ENCODE results near the gene KIF26A.
"Not testable (repeated sequence)": the region's sequence is repeated elsewhere in the genome, so short reads cannot be mapped to it uniquely, and the experiment has no call there.

The KIF26A gene

DNA sequence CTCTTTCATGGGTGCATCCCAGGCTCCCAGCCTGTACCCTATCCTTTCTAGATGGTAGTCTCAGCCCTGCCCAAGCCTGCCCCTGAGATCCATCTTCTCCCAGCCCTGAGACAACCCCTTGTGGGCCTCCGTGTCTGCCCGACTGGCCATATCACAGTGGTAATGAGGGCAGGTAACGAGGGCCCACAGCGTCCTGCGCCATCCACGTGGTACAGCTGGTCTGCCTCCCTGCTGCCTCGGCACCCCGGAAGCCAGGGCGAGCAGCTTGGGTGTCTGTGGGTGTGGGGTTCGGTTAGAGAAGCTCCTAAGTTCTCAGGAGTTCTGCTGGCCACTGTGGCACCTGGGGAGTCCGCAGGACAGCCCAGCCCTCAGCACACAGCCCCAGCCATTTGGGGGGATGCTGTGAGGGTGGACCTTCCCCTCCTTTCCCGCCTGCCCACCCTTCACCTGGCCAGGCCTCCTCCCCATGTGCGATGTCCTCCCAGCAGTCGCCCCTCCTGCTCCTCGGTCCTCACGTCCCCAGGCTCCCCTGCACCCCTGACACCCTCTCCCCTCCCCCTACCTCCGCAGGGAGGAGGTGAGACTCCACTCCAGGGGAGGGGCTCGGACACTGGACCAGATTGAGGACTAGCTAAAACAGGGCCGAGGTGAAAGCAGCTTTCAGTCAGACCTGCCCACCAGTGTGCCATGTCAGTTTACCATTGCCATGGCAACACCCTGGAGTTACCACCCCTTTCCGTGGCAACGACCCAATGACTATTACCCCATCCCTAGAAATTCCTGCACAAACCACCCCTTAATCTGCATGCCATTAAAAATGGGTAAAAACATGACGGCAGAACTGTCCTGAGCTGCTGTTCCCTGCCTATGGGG is 69.0 kb downstream of the KIF26A start:
- DNase-seq (ENCODE audit: low read depth, low spot score) = no peak

DNA sequence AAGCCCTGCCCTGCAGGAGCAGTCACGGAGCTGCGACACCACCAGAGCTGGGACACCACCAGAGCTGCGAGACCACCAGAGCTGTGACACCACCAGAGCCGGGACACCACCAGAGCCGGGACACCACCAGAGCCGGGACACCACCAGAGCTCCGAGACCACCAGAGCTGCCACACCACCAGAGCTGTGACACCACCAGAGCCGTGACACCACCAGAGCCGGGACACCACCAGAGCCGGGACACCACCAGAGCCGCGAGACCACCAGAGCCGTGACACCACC is 69.6 kb downstream of the KIF26A start:
- not testable (repeated sequence) for DNase-seq (ENCODE audit: low read depth, low spot score)

DNA sequence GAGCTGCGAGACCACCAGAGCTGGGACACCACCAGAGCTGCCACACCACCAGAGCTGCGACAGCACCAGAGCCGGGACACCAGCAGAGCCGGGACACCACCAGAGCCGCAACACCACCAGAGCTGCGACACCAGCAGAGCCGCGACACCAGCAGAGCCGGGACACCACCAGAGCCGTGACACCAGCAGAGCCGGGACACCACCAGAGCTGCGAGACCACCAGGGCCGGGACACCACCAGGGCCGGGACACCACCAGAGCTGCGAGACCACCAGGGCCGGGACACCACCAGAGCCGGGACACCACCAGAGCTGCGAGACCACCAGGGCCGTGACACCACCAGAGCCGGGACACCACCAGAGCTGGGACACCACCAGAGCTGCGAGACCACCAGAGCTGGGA is 69.9 kb downstream of the KIF26A start:
- DNase-seq (ENCODE audit: low read depth, low spot score) = not testable (repeated sequence)

DNA sequence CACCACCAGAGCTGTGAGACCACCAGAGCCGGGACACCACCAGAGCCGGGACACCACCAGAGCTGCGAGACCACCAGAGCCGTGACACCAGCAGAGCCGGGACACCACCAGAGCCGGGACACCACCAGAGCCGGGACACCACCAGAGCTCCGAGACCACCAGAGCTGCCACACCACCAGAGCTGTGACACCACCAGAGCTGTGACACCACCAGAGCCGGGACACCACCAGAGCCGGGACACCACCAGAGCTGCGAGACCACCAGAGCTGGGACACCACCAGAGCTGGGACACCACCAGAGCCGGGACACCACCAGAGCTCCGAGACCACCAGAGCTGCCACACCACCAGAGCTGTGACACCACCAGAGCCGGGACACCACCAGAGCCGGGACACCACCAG is 70.7 kb downstream of the KIF26A start:
- DNase-seq (ENCODE audit: low read depth, low spot score) = not testable (repeated sequence)

DNA sequence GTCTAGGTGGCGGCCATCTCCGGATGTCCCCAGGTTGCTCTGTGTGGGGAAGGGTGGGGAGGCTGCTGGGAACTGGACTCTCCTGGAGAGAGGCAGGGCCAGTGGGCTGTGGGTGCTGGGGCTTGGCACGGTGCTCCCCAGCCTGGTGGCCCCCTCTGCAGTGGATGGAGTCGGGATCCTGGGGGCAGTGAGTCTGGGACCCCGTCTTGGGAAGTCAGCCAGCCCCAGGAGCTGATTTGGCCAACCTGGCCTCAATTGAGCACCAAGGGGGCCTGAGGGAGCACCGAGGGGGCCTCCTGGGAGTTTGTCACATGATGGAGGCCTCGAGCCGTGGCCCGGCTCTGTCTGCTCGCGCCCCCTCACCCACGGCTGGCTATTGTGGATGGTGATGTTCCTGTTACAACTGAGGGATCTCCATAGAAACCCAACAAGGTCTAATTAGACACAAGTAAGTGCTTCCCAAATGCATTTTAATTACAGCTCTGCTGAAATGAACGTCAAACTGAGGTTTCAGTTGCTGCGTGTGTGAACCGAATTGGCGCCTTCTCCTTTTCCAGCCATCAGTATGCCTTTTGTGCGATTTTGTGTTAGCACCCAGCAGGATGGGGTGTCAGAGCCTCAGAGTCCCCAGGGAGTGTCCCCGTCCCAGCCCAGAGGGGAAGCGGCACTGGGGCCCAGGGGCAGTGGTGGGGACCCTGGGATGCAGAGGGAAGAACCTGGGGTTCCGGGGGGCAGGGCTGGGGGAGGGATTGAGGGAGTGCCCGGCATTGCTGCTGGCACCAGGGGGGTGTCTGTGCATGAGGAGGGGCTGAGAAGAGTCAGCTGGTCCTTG is 71.8 kb downstream of the KIF26A start:
- no peak for DNase-seq (ENCODE audit: low read depth, low spot score)

DNA sequence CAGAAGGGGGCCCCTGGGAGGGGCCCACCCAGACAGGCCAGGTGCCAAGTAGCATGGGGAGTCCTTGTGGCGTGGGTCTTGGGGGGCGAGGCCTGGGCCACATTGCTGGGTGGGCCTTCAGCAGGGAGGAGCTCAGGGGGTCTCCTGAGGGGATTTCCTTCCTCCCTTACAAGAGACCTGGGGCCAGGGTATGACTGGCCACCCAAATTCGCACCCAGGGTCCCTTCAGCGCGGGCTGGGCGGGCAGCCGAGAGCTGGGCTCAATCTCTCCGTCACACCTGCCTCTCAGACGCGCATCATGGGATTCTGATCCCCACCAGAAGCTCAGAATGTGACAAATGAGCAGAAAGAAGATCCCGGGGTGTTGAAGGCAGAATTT is 72.4 kb downstream of the KIF26A start:
- DNase-seq (ENCODE audit: low read depth, low spot score) = no peak

DNA sequence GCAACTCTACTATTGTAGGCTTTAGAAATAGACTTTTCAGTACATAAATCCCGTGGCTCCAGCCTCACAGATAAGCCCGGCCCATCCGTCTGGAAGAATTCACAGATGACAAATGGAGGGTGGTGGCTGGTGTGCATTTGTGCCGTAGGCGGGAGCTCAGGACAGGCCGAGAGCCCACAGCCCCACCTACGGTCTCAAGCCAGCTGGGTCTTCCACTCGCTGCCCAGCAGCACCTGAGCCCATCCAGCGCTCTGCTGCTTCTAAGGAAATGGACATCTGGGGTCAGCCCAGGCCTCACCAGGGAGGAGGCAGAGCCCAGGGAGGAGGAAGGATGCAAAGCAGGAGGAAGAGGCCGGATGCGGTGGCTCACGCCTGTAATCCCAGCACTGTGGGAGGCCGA is 72.8 kb downstream of the KIF26A start:
- no peak for DNase-seq (ENCODE audit: low read depth, low spot score)

DNA sequence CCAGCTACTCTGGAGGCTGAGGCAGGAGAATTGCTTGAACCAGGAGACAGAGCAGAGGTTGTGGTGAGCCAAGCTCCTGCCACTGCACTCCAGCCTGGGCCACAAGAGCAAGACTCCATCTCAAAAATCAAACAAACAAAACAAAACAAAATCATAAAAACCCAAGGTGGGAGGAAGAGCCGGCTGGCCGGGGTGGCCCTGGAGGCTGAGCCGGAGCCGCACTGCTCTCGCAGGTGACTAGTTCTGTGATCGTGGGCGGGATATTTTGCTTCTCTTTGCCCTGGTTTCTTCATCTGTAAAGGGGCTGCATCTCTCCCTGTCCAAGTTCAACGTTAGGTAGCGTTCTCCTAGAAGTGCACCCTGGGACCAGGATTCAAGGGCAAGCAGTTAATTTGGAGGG is 73.4 kb downstream of the KIF26A start:
- no peak for DNase-seq (ENCODE audit: low read depth, low spot score)

DNA sequence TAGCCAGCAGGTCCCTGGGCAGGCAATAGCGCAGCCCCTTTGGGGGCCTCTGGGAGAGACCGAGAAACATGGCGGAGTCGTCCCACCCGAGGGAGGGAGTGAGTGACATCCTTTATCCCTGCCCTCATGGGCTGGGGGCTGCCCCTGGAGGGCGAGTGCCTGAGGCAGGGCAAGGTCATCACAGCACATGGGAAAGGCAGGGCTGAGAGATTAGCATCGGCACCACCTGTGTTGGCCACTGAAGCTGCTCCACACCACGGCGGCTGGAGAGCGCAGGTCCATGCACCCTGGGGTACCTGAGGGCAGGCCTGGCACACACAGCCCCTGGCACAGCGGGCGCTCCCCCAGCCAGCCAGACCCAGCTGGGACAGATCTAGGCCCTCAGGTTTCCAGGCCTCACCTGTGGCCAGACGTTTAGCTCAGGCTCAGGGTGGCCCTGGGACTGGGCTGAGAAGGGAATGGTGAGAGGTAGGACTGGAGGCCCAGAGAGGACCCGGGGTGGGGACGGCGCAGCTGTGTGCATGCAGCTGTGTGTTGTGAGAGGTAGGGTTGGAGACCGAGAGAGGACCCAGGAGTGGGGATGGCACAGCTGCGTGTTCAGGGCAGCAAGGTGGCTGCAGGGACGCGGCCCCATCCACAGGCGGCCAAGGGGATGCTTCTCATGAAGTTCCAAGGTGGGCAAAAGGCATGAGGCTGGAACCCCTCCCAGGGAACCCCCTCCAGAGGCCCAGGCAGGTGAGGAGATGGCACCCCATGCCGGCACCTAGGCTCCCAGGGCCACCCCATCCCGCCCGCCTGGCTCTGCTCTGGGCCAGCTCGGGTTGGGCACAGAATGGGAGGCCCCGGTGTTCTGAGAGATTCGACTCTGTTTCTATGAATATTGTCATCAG is 74.1 kb downstream of the KIF26A start:
- no peak for DNase-seq (ENCODE audit: low read depth, low spot score)

DNA sequence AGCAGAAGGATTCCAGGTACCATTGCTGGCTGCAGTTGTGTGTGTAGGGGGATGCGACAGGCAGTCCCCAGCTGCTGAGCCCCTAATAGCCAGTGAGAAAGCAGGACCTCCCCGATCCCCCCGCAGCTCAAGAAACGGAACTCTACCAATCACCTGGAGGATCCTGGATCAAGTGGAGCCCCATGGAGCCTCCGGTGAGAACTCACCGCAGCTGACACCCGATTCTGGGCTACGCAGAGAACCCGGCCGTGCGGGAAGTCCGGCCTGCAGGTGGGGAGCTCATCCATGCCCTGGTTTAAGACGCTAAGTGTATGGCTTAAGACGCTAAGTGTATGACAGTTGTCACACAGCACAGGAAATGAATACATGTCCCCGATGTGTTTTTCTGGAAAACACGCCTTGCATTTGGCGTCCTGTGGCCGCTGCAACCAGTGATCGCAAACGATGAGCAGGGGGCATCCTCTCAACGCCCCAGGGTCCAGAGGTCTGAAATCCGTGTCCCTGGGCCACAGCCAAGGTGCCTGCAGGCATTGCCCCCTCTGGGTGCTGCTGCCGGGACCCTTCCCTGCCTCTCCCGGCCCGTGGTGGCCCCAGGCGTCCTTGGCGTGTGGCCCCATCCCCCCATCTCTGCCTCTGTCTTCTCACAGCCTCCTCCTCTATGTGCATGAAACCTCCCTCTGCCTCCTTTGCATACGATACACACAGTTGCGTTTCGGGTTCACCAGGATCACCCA is 75.1 kb downstream of the KIF26A start:
- no peak for DNase-seq (ENCODE audit: low read depth, low spot score)

DNA sequence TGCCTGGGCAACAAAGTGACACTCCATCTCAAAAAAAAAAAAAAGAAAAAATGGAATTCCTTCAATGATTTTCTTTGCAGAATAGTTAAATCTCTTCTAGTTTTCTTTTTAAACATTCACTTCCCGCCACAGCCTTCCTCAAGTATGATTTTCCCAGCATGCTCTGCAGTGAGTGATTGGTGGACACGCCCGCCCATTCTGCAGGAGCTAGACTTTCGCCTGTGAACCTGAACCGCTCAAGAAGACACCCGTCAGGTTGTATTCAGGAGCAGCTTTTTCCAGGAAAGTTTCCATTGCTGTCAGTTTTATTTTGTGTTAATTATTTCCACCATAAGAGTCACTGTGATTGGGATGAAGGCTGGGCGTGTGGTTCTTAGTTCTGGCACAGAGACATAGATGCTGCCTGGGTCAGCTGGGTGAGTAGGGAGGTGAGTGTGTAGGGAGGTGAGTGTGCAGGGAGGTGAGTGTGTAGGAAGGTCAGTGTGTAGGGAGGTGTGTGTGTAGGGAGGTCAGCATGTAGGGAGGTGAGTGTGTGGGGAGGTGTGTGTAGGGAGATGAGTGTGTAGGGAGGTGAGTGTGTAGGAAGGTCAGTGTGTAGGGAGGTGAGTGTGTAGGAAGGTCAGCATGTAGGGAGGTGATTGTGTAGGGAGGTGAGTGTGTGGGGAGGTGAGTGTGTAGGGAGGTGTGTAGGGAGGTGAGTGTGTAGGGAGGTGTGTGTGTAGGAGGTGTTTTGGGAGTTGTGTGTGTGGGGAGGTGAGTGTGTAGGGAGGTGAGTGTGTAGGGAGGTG is 76.2 kb downstream of the KIF26A start:
- no peak for DNase-seq (ENCODE audit: low read depth, low spot score)

DNA sequence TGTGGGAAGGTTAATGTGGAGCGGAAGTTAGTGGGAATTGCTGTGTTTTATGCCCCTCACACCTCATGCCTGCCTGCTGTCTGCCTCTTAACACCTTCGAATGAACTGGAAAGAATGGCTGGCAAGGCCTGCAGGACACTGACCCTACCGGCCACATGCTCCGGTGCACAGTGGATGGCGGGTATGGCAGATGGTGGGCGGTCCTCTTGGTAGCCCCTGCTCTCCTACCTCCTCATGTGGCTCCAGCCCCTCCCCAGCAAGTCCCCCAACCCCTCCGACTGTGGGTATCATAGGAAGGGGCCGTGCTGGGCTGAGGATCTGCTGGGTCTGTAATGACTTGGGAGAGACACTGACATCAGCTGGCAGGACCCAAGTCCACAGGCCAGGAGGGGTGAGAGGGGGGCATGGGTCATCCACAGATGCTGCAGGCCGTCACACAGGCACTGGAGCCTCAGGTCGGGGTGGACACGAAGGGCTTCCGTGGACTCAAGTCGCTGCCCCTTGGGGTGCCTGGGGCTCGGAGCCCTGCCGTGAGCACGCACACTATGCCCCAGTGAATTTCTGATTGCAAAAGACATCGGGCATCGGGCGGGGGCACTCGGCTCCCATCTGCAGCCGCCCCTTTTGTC is 77.4 kb downstream of the KIF26A start:
- no peak for DNase-seq (ENCODE audit: low read depth, low spot score)

DNA sequence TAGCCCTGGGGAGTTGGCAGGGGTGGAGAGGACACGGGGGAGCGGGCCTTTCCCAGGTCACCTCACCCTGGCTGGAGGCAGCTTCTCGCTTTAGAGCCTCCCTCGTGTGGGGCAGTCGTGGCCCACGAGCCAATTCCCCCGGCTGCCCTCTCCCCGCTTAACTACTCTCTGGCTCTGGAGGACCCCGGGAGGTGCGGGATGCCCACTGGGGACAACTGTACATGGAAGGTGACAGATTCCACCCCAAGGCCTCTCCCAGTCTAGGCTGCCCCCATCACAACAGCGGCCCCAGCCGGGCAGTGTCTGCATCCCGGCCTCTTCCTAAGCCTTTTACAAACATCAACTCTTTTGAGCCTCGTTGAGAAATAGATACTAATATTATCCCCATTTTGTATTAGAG is 78.1 kb downstream of the KIF26A start:
- no peak for DNase-seq (ENCODE audit: low read depth, low spot score)

DNA sequence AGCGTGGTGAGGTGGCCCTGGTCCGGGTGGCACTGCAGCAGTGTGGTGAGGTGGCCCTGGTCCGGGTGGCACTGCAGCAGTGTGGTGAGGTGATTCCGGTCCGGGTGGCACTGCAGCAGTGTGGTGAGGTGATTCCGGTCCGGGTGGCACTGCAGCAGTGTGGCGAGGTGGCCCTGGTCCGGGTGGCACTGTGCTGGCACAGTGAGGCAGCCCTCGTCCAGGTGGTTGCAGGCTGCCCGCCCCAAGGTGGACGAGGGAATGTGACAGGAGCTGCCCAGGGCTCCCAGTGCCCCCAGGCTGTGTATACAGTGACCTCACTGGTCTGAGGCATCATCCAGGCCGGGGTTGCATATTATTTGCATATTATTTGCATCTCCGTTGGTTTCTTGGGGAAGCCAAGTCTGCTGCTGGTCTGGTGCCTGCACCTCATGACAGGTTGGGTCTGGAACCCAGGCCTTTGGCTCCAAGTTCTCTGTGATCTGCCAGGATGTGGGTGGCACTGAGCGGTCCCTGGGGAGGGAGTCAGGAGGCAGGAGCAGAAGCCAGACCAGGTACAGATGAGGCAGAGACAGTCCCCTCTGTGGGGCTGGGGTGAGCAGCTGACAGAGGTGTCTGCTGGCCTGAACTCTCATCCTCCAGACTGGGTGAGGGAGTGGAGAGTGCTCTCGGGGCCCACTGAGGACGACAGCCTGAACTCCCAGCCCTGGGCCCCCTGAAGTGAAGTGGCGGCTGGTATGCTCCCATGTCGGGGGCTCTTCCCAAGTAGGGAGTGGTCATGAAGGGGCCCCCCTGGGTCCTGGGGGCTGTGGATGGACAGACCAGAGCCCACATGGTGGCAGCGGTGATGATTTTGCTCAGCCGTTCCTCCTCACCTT is 79.3 kb downstream of the KIF26A start:
- DNase-seq (ENCODE audit: low read depth, low spot score) = no peak

DNA sequence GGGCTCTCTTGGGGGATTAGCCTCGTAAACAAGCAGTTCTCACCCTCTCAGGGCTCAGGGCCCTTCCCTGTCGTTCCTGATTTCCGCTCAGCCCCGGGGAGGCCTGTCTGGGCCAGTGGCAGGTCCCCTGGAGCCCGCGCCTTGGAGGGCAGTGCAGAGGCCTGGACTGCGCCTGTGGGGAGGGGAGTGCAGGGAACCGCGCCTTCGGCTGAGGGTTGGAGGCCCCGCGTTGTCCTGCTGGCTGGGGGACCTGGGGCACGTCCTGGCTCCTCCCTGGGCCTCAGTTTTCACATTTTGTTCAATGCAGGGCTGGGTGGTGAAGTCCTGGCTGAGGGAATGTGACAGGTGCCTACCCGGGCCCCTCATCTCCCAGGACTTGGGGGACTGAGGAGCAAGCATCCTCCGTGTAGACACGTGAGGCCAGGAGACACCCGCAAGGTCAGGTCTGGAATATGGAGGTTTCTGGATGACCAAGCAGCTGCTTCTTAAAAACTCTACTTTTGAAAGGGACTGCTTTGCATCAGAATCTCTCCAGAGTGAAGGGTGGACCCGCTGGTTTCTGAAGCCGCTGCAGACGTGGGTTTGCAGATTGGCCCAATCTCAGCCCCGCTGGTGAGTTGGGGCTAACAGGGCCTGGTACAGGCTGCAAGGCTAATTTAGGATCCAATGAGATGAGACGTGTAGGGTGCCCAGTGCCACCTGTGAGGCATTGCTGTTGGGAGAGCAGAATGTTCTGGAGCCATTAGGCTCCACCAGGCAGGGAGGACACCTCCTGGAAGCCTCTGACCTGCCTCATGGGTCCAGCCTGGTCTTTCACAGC is 80.2 kb downstream of the KIF26A start:
- no peak for DNase-seq (ENCODE audit: low read depth, low spot score)

DNA sequence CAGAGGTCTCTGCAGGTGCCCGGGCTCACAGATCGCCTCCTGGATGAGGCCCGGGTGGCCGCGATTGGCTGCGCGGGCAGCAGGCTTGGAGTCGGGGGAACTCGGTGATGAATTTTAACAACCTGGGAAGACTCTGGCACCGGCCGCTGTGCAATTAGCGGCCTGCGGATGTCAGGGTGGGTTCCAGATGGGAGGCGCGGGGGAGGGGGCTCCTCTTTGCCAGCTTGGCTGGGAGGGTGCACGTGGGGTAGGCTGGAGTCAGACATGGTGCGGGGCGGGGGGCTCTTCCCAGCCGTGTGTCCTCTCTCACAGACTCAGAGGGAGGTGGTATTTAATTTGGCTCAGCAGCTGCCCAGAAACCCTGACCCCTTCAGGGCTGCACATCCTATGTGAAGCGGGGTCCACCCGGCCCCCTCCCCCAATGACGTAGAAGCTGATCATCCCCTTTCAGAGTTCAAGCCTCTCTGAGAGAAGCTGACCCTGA is 81.4 kb downstream of the KIF26A start:
- no peak for DNase-seq (ENCODE audit: low read depth, low spot score)

DNA sequence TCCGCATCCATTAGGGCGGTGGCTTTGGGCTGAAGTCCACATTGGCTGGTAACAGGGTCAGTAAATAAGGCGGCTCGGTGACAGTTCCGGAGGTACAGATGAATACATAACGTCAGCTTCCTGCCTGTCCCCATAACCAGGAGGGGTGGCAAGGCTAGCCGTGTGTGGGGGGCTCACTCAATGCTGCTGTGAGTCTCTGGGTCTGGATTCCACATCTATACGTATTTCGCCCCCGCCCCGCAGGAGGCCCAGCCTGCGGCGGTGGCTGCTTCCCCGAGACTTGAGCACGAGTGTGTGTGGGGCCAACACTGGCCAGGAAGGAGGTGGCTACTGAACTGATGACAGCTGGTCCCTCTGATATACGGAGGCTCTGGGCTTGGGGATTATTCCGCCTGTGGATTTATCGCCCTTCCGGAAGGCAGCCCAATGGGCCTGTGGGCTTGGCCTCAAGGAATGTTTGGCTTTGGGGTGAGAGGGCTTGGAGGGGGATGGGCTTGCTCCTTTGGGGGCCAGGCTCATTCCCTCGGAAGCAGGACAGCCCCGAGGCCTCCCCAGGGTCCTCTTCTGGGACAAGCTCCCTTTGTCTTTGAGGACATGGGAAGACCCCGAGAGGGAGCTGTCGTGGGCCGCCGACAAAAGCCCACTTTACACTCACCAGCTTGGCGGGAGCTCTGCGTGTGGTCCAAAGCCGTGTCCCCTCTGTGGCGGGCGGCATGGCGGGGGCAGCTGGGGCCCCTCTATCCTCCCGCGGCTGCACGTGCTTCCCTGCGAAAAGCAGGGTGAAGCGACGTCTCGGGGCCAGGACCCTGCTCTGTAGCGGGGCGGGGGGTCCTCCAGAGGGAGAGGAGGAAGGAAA is 82.1 kb downstream of the KIF26A start:
- no peak for DNase-seq (ENCODE audit: low read depth, low spot score)
